HepG2 (cell line): ENCODE measurements around the gene OR6B1. TPM values are rescaled to one million over a fixed set of nuclear protein-coding genes. Genes with fewer than 3 reads are reported as not detected.

ENCODE experiments used
- ATAC-seq: fragments of 200-7000 bp; cut with Tn5 transposase; 3 replicates; pipeline ENCODE4 v1.9.1; 2020; ENCODE audit warnings: mild to moderate bottlenecking, moderate library complexity
- BruUV-seq: library from RNA; stranded (reverse); fragments of 400-500 nt; replicated peaks from 2 replicates; lab custom pipeline; 2021; lab: Mats Ljungman, UMichigan
- CTCF ChIA-PET: fragments of 300-600 bp; formaldehyde crosslinking; extraction: SDS; loops from one replicate; lab custom pipeline; 2021; ENCODE audit warnings: low total read pairs, inconsistent platforms, low intra/inter-chr PET ratio; lab: Yijun Ruan, JAX
- POLR2A ChIA-PET: fragments of 350-600 bp; sonication (Branson Sonifier 250); formaldehyde crosslinking; loops from one replicate; lab custom pipeline; 2020; ENCODE audit warnings: antibody characterized with exemption, inconsistent platforms; lab: Yijun Ruan, JAX
- DNase-seq: peaks from one replicate; pipeline ENCODE4 v3.0.0-alpha.2; 2015; ENCODE audit warnings: low spot score
- FAIRE-seq: peaks from 3 replicates; lab custom pipeline; 2011; peaks lifted over from hg19 to GRCh38; lab: Jason Lieb, UNC
- H2AFZ ChIP-seq: one replicate; pipeline ENCODE4 v1.6.1; 2011; ENCODE audit warnings: low read length, inconsistent platforms
- H3K27ac ChIP-seq: fragments of 300-600 bp; 3 replicates; pipeline ENCODE4 v1.8.0; 2011; ENCODE audit warnings: mixed run types, mild to moderate bottlenecking, mixed read lengths, low read length, inconsistent platforms; ENCODE audit not compliant: insufficient read depth; ENCODE audit errors: extremely low read length
- H3K27me3 ChIP-seq, 2 experiments: fragments of 200-600 bp in 1 of 2; 2 replicates in 1 of 2; 3 replicates in 1 of 2; pipeline versions ENCODE4 v1.6.0 to v1.8.0; 2011; ENCODE audit warnings: low read length in 2 of 2, mild to moderate bottlenecking in 2 of 2, moderate library complexity in 2 of 2, inconsistent platforms in 1 of 2; ENCODE audit not compliant: insufficient read depth in 2 of 2, control insufficient read depth in 1 of 2
- H3K36me3 ChIP-seq, 2 experiments: fragments of 200-600 bp in 1 of 2; replicated peaks in 1 of 2; 2 replicates in 1 of 2; 3 replicates in 1 of 2; pipeline versions ENCODE4 v1.5.1 to v1.8.0; 2011; ENCODE audit warnings: low read length in 2 of 2, inconsistent platforms in 1 of 2; ENCODE audit not compliant: insufficient read depth in 2 of 2, control insufficient read depth in 1 of 2
- H3K4me1 ChIP-seq: 2 replicates; pipeline ENCODE4 v1.5.1; 2012; ENCODE audit warnings: low read length, inconsistent platforms; ENCODE audit not compliant: insufficient read depth
- H3K4me2 ChIP-seq: 2 replicates; pipeline ENCODE4 v1.6.0; 2011; ENCODE audit warnings: low read depth, low read length, inconsistent platforms
- H3K4me3 ChIP-seq, 3 experiments: fragments of 200-600 bp in 1 of 3; sonication (generic), shearing (Covaris generic) in 1 of 3; replicated peaks in 1 of 3; 2 replicates each; pipeline ENCODE4 v1.5.1; 2011 to 2016; ENCODE audit warnings: low read length in 3 of 3, inconsistent platforms in 2 of 3, low read depth in 2 of 3, mild to moderate bottlenecking in 2 of 3, control low read depth in 1 of 3, mixed read lengths in 1 of 3; ENCODE audit not compliant: insufficient read depth in 1 of 3
- H3K79me2 ChIP-seq: one replicate; pipeline ENCODE4 v1.6.1; 2011; ENCODE audit warnings: low read length, inconsistent platforms; ENCODE audit not compliant: insufficient read depth
- H3K9ac ChIP-seq: 2 replicates; pipeline ENCODE4 v1.6.0; 2011; ENCODE audit warnings: mild to moderate bottlenecking, low read depth, low read length, inconsistent platforms; ENCODE audit not compliant: insufficient read depth
- H3K9me3 ChIP-seq: 2 replicates; pipeline ENCODE4 v1.5.1; 2012; ENCODE audit warnings: mild to moderate bottlenecking, low read length
- H4K20me1 ChIP-seq: 2 replicates; pipeline ENCODE4 v1.6.0; 2011; ENCODE audit warnings: inconsistent platforms, mild to moderate bottlenecking, low read length, moderate library complexity; ENCODE audit not compliant: insufficient read depth
- ATF3 ChIP-seq: sonication (generic); formaldehyde crosslinking; IDR thresholded peaks from 2 replicates; pipeline ENCODE4 v1.4.0; 2020; ENCODE audit warnings: missing genetic modification reagents
- DZIP1 ChIP-seq: sonication (generic); formaldehyde crosslinking; IDR thresholded peaks from 2 replicates; pipeline ENCODE4 v1.5.0; 2020; ENCODE audit warnings: mild to moderate bottlenecking, missing genetic modification reagents
- HMG20A ChIP-seq: IDR thresholded peaks from 2 replicates; pipeline ENCODE4 v1.6.1; 2016; ENCODE audit warnings: borderline replicate concordance
- KDM2A ChIP-seq: sonication (generic); formaldehyde crosslinking; IDR thresholded peaks from 2 replicates; pipeline ENCODE4 v1.4.0; 2020; ENCODE audit warnings: low read depth, missing genetic modification reagents, borderline replicate concordance
- KDM5A ChIP-seq: fragments of 200-600 bp; sonication (generic); IDR thresholded peaks from 2 replicates; pipeline ENCODE4 v1.7.0; 2018; ENCODE audit warnings: antibody characterized with exemption, mild to moderate bottlenecking, low read length, borderline replicate concordance
- MNT ChIP-seq: fragments of 450-650 bp; IDR thresholded peaks from 2 replicates; pipeline ENCODE4 v1.6.1; 2016
- PHF21A ChIP-seq: sonication (generic); formaldehyde crosslinking; IDR thresholded peaks from 2 replicates; pipeline ENCODE4 v1.5.0; 2020; ENCODE audit warnings: mild to moderate bottlenecking, missing genetic modification reagents
- SAP130 ChIP-seq: IDR thresholded peaks from 2 replicates; pipeline ENCODE4 v1.6.1; 2016; ENCODE audit warnings: low read depth
- SNRNP70 ChIP-seq: fragments of 200-400 bp; formaldehyde crosslinking; IDR thresholded peaks from 2 replicates; pipeline ENCODE4 v1.6.1; 2017; ENCODE audit warnings: mild to moderate bottlenecking, low read depth, low read length, moderate library complexity
- TCF7L2 ChIP-seq: IDR thresholded peaks from 2 replicates; pipeline ENCODE4 v1.6.1; 2011; ENCODE audit warnings: mild to moderate bottlenecking, low read depth, low read length, moderate library complexity
- TRAFD1 ChIP-seq: sonication (generic); formaldehyde crosslinking; IDR thresholded peaks from 2 replicates; pipeline ENCODE4 v1.5.1; 2020; ENCODE audit warnings: missing genetic modification reagents, mild to moderate bottlenecking, borderline replicate concordance
- ZEB1 ChIP-seq: IDR thresholded peaks from 2 replicates; pipeline ENCODE4 v1.6.1; 2012; ENCODE audit warnings: mild to moderate bottlenecking, low read depth, inconsistent platforms; ENCODE audit not compliant: insufficient replicate concordance
- ZFP91 ChIP-seq: sonication (generic); formaldehyde crosslinking; IDR thresholded peaks from 2 replicates; pipeline ENCODE4 v1.9.0; 2022; ENCODE audit warnings: missing genetic modification reagents, mild to moderate bottlenecking, borderline replicate concordance
- ZNF331 ChIP-seq: sonication (generic); formaldehyde crosslinking; IDR thresholded peaks from 2 replicates; pipeline ENCODE4 v1.4.0; 2020; ENCODE audit warnings: missing genetic modification reagents
- ZNF510 ChIP-seq: sonication (generic); formaldehyde crosslinking; IDR thresholded peaks from 2 replicates; pipeline ENCODE4 v1.4.0; 2020; ENCODE audit warnings: low read depth, mild to moderate bottlenecking, missing genetic modification reagents
- ZNF589 ChIP-seq: sonication (generic); formaldehyde crosslinking; conservative IDR thresholded peaks from 2 replicates; pipeline ENCODE4 v1.8.0; 2022; ENCODE audit warnings: mild to moderate bottlenecking, moderate library complexity, missing genetic modification reagents
- ZNF713 ChIP-seq: sonication (generic); formaldehyde crosslinking; IDR thresholded peaks from 2 replicates; pipeline ENCODE4 v1.4.0; 2020; ENCODE audit warnings: mild to moderate bottlenecking, missing genetic modification reagents
- ZNF841 ChIP-seq: sonication (generic); formaldehyde crosslinking; IDR thresholded peaks from 2 replicates; pipeline ENCODE4 v1.8.1; 2023; ENCODE audit warnings: missing genetic modification reagents, borderline replicate concordance
- WGBS: methylation state at CpG from one replicate; pipeline ENCODE4 v1.1.6; 2017; ENCODE audit warnings: low lambda C conversion rate; 5-methylcytosine and 5-hydroxymethylcytosine counted together
- in situ Hi-C: cut with HindIII; loops from 2 replicates; pipeline ENCODE4 v1.10.0; 2017; ENCODE audit warnings: low pct_unique_long_range_greater_than_20kb; ENCODE audit not compliant: extremely low pct_ligation_motif_present
- intact Hi-C: fragments of 100-400 bp; cut with micrococcal nuclease; formaldehyde crosslinking; loops from one replicate; pipeline ENCODE4 v1.10.0; 2022; ENCODE audit not compliant: unreplicated experiment
- polyA plus RNA-seq, 8 experiments: library from polyadenylated mRNA; depleted of rRNA in 3 of 8; stranded (reverse) in 7 of 8; unstranded in 1 of 8; fragments of >200 nt; fragmentation: Illumina TruSeq in 4 of 8; extraction: Trizol in 4 of 8; gene quantifications; 2 replicates each; pipeline versions ENCODE4 v1.2.1 to v1.2.3, GENCODE V29; 2011 to 2016; ENCODE audit warnings: low read depth in 4 of 8, missing spikeins in 1 of 8, mixed read lengths in 1 of 8; ENCODE audit not compliant: insufficient read depth in 1 of 8
- total RNA-seq, 5 experiments: library from RNA; depleted of rRNA; stranded (reverse); fragments of >200 nt; fragmentation: Illumina TruSeq; extraction: Trizol; gene quantifications; 2 replicates each; pipeline ENCODE4 v1.2.3, GENCODE V29; 2016; ENCODE audit warnings: low read depth in 1 of 5

The OR6B1 gene
- total and polyA plus RNA-seq, 2 of the 13 experiments (the other 11 are each of a cell fraction or from before 2014, with no cell fraction given) = 0.18 TPM; not detected in 1

GRCh38 chr7:144018065-144018464 lies 17.9 kb downstream of the OR6B1 start:
- in situ Hi-C loops = no loop called here
- no TSS peak for BruUV-seq
- 27% methylated on average over 4 of the region's 4 CpGs for WGBS

More at GRCh38 chr7:144018065-144018464, 17.9 kb downstream of the OR6B1 start:
- Histone ChIP-seq H3K36me3 (no peaks in the 10 kb centered on the region), H3K9ac (no peak overlapping the region), H3K4me1 (no peaks in the 10 kb centered on the region), H3K27ac (no peak overlapping the region), H3K9me3 (no peaks in the 10 kb centered on the region), H3K4me3 (no peak overlapping the region), H2AFZ (no peak overlapping the region), H3K27me3 (no peaks in the 10 kb centered on the region), H4K20me1 (no peaks in the 10 kb centered on the region), H3K4me2 (no peak overlapping the region), H3K79me2 (no peaks in the 10 kb centered on the region)
- FAIRE-seq = no peak
- no peak for ATAC-seq
- no peak for TF ChIP-seq KDM2A
- no peak for TF ChIP-seq ZNF510 (CRISPR knock-in tag)
- no peak for TF ChIP-seq SAP130 (CRISPR knock-in tag)
- no peak for TF ChIP-seq HMG20A
- no peak for TF ChIP-seq ZNF841 (CRISPR knock-in tag)
- TF ChIP-seq ZFP91 (CRISPR knock-in tag) = no peak
- no peak for TF ChIP-seq KDM5A
- no peak for TF ChIP-seq MNT
- no peak for TF ChIP-seq TCF7L2
- no peak for TF ChIP-seq PHF21A (CRISPR knock-in tag)
- TF ChIP-seq SNRNP70 = no peak
- no peak for TF ChIP-seq ZNF589 (CRISPR knock-in tag)
- TF ChIP-seq ZEB1 = no peak
- TF ChIP-seq ATF3 (CRISPR knock-in tag) = no peak
- TF ChIP-seq TRAFD1 (CRISPR knock-in tag) = no peak
- TF ChIP-seq ZNF713 (CRISPR knock-in tag) = no peak
- TF ChIP-seq DZIP1 = no peak
- no peak for TF ChIP-seq ZNF331
- intact Hi-C loops = no loop called here
- no peak for DNase-seq
- ChIA-PET CTCF (no interaction called here), POLR2A (no interaction called here)
